Activated CD4-positive, CD25-positive, alpha-beta regulatory T cell treated with anti-CD3 and anti-CD28 coated beads, Interleukin-2, amount 50 U/mL, for 16 hours (primary cell): ENCODE data around the gene TTLL1.

Source experiments
- DNase-seq: peaks from one replicate; pipeline ENCODE4 v3.0.0-alpha.2; 2020; ENCODE audit warnings: low read depth, low spot score

TTLL1 gene

DNA sequence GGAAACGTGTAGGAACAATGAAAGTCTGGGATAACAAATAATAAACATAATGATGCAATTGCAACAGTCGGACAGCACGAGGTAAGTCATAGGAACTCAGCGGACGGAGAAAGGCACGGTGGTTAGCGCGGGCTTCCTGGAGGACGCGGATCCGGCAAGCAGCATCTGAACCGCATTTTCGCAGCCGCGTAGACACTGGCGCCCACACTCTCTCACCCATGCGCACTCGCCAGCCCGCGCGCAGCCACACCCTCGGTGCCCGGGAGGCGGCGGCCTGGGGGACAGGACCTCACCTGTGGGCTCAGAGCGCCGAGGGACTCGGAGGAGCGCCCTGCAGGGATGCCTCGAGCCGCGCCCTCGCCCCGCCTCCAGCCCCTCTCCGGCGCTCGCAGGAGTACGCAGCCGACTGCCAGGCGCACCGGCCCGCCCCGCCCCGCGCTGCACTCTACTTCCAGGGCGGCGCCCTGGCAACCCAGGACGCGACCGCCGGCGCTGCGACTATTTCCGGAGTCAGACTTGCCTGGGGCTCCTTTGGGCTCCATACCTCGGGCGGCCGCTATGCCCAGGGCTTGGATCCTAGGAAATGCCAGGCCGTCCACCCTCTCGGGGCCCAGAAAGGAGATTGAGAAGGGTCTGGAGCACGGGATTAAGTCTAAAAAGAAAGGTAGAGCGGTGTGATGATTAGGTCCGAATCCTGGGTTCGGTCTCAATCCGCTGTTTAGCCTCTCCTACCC lies at the start of gene TTLL1:
Gene TTLL1 (minus strand): TSS at position 408 of the 734 bp plus-strand sequence. CDS start 13,805 bp downstream, outside the sequence.
- peak; percentile 76 for DNase-seq

DNA sequence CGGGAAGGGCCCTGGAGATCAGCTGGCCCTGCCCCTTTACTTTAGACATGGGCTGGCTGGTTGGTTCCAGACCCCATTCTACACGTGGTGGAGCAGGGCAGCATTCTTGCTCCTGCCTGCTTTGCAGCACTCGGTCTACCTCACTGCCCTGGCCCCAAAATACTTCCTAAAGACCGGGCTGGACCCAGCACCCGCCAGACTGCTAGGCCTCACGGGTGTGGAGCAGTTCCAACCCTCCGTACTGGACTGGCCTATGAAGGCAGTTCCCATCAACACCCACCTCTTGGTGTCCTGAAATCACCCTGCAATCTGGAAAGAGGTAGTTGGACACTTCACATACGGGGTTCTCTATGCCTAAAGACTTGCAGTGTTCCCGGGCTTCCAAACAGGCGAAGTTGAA lies 47.6 kb upstream of the TTLL1 start:
- DNase-seq, result no peak

DNA sequence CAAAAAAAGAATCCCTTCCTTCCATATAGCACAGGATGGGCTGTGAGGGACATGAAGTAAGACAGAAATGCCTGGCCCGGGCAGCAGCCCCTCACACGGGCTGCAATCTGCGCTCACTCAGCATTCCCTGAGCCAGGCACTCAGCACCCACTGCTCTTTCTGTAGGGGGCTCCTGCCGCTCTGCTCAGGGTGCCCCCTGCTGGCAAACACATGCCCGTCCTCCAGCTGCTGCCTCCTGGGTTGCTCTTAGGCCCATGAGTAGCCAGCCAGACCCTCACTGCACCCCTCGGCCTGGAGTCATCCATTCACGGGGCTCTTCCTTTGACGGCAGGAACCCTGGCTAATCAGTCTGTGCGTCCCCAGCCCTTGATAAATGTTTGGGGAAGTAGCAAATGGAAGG lies 47.1 kb upstream of the TTLL1 start:
- no peak for DNase-seq

DNA sequence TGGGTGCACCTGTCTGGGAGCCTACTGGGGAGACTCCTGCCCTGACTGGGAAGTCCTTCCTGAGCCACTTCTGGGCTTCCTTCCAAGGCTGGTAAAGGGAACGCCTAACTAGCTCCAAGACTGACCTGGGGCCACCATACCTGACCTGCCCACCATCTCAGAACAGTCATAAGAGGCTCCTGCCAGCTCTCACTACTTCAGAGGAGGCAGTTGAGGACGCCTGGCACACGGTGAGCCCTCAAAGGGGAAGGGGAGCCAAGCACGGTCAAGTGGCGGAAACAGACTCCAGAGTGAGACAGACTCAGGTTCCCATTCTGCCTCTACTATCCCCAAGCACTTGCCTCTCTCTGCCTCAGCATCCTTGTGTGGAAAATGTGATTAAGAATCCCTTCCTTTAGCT lies 46.4 kb upstream of the TTLL1 start:
- DNase-seq, result no peak

DNA sequence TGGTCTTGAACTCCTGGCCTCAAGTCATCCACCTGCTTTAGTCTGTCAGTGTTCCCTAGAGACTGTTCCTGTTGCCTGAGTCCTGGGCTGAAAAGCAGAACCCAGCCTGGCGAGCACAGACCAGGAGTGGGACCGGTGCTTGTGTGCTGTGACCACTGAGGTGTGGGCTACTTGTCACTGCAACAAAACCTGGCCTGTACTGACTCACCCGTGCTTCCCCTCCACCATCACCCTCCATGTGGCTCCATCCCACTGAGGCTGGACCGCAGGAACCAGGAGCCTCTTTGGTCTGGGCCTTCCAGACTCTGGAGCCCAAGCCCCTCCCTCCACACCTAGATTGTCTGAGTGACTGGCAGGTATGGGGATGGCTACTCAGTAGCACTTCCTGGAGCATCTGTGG lies 45.4 kb upstream of the TTLL1 start:
- DNase-seq, result no peak

DNA sequence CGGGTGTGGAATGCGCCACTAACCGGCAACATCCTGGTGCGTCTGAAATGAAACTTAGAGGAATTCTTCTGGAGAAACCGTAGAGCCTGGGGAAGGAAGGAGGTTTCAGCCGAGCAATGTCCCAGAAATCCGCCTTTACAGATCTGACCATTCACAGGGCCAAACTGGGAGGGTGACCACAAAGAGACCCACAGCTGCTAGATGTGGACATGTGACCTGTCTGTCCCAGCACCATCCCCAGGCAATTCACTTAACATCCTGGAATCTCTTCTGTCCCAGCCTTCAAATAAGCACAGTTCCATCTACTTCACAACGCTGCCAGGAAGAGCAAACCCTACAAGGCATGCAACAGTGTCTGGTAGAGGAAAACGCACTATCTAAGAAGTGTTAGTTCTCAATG lies 44.2 kb upstream of the TTLL1 start:
- DNase-seq, result no peak

DNA sequence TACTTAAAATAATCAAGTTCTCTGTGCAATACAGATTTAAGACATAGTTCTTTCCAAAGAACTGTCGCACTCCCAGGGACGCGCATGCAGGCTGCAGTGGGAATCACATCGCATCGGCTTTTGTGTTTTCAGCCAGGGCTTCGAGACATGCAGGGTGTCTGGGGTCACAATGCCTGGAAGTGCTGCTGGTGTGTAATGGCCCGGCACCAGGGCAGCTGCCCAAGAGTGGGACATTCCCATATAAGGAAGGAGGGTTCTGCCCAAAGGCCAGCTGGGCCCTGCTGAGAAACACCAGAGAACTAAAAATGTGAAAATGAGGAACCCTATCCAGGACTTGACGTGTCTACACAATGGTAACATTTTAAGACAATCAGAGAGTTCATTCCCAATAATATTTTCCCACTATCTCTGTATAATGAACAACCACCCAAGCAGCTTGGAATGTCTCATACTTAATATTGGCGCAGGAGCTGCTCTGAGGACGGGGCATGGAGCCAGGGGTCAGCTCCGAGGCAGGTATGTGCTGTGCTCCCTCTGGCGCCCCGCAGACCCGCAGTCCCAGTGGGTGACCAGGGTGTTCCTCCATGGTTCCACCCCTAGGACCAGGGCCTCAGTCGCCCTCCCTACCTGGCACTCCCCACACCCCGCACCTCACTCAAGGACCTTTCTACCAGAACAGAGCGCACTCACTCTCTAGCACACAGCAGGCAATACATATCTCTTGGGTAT lies 42.7 kb upstream of the TTLL1 start:
- no peak for DNase-seq

DNA sequence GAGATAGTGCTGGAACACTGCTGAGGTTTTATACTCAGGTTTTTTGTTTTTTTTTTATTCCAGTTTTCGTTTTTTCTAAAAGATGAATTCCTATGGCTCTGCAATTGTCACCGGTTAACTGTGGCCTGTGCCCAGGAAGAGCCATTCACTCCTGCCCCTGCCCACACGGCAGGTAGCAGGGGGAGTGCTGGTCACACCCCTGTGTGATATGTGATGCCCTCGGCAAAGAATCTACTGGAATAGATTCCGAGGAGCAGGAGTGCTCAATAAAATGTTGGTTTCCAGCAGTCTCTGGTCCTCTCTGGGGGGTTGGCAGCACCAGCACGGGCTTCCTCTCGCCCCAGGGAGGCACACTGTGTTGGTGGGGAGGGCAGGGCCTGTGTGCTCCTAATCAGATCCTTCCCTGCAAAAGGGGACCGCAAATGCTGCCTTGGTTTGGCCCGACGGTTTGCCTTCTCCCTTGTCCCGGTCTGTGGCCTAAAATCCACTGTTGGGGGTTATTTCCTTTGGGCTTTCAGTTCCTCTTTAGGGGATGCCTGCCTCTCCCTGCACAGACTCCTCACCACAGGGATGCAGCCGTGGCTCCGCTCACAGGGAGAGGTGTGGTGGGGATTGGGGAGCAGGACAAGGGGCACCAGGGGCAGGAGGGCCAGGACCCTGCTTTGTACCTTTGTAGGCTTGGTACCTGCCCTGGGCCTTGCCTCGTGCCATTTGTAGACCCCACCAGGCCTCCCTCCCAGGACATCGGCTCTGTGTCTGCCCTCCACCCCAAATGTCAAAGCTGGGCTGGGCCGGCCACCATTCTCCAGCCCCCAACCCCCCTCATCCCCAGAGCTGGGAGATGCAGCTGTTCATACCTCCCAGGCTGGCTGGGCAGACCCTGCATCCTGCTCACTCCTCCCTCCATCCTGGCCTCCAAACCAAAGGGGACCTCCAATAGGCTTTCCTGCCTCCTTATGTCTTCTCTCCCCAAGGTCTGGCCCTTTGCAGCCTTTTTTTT lies 40.5 kb upstream of the TTLL1 start:
- DNase-seq, result no peak

DNA sequence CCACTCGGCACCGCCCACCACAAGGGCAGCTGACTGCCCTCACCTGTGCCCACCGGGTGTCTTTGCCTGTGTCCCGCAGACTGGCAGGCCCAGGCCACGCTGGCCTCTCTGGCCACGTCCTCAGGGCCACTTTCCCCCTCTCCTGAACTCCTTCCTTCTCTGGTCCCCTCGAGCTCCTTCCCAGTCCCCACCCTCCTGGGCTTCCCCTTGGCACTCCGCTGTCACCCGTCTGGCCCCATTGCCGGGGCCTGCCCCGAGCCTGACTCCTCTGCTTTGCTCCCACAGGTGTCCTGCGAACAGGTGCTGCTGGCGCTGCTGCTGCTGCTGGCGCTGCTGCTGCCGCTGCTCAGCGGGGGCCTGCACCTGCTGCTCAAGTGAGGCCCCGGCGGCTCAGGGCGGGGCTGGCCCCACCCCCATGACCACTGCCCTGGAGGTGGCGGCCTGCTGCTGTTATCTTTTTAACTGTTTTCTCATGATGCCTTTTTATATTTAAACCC lies 39.8 kb upstream of the TTLL1 start:
- DNase-seq, result no peak

DNA sequence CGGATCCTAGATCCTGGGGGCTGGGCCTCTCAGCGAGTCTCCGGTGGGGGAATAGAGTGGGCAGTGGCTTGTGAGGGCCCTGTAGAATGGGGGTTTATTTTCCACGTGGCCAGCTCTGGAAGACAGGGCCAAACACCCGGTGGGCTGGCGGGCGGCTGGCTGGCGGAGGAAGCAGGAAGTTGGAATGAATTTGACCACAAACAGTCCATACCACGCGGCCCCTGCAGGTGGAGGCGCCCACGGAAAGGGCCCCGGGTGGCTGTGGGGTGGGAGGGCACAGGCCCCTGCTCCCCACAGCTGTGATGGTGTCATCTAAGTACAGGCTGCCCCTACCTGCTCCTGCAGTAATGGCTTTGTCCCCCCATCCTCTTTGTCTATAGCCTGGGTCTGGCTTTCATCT lies 38.9 kb upstream of the TTLL1 start:
- no peak for DNase-seq

DNA sequence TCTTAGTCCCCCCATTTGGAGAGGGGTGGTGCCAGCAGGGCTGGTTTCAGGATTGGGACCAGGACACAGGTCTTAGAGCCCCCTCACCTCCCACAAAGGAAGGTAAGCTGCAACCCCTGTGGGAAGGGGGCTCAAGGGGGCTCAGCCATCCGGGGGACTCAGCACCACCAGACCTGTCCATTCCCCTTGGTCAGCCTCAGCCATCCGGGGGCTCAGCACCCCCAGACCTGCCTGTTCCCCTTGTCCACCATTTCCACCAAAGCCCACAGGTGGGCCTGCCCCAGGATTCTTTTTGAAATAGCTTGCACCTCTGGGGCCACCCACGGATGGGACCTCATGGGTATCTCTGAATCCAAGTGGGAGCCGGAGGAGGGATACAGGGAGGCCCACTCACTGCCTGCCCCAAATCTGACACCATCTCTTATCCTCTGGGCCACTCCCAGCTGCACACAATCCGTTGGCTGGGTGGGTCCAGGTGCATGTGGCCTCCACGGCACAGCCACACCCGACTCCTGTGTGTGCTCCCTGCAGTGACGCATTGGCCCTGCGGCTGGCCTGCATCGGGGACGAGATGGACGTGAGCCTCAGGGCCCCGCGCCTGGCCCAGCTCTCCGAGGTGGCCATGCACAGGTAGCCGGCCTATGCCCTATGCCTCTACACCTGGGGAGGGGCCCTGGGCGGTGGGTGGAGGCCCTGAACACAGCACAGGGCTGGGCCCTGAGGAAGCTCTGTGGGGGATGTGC lies 38.1 kb upstream of the TTLL1 start:
- no peak for DNase-seq

DNA sequence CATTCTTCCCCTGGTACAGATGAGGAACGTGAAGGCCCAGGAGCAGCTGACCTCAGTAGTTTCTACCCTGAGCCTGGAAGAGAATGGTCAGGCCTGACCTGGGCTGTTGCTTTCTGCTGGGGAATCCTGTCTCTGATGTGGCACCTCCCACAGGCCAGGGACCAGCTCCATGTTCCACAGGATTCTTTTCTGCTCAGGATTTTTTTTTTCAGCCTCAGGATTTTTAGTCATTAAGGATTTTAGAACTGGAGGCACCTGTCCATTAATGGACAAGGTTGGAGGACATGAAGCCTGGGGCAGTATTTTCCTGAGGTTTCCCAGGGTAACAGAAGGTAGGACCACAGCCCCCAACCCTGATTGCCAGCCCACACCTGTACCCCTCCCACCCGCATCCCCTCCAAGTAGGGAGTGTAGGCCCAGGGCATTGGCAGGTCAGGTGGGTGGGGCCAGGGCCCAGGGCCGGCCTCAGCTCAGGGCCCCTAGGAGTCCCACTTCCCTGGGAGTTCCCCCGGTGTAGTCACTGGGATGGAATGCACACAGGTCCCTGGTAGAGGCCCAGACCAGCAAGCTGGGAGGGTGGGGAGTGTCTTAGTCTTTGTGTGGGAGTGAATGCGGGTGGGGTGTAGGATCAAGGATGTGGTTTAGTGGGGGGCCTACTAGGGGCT lies 37.4 kb upstream of the TTLL1 start:
- DNase-seq, result no peak

DNA sequence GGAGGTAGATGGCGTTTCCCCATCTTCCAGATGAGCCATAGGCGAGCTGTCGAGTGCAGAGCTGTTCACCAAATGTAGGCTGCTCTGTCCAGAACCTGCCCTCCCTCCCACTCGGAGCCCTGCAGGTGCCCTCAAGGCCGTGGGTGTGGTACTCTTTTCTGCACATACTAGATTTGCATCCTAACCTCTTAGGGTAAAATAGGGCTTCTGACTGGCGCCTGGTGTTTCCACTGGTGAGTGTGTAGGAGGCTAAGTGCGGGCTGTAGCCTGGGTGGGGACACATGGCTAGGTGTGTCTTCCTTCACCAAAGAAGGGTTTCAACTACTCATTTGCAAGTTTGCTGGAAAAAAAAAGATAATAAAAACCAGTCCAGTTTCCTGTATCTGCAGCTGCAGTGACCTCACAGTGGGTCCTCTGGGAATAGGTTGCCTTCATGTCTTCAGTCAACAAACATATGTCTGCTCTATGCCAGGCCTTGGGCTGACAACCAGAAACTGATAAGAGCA lies 29.8 kb upstream of the TTLL1 start:
- no peak for DNase-seq

DNA sequence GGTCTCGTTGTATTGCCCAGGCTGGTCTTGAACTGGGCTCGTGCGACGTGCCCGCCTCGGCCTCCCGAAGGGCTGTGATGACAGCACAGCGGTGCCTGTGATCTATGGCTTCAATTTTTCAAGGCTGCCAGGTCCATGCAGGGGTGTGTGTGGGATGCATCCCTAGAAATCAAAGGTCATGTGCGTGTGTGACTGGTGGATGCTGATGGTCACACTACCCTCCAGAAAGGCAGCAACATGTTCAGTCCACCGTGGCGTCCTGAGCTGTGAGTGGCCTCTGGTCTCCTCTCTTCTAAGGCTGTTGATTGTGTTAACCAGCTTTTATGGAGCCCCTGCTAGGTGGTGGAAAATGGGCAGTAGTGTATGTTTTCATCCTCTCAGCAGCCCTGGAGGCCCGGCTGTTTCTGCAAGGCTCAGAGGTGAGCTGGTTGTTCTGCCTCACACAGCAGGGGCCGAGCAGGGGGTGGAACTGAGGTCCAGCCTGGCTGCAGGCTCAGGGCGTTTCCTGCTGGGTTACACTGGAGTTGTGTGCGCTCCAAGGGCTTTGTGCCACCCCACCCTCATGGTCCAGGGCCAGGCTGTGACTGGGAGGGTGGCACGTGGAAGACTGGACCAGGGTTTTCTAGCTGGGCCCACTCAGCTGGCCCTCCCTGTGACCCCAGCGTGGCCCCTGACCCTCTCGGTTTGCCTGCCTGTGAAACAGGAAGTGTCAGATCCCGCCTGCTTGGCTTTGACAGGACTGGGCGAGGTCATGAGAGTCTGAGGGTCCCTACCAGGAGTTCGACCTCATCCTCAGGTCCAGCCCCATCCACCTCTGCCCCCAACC lies 29.0 kb upstream of the TTLL1 start:
- DNase-seq, result no peak

DNA sequence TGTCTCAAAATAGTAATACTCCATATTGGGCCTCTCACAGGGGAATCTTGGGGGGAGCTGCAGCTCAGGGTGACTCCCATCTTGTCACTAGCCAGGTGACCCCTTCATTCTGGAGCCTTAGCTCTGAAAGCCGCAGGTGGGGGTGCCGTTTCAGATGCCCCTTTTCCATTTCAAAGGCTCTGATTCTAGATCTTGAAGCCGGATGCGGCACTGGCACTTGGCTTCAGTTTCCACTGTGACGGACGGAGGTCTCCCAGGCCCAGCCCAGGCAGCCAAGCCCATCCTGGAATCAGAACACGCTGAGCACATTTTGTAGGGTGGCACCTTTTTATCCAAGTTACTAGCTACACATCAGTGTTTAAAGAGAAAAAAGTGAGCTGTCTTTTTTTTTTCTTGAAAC lies 27.7 kb upstream of the TTLL1 start:
- DNase-seq, result no peak

DNA sequence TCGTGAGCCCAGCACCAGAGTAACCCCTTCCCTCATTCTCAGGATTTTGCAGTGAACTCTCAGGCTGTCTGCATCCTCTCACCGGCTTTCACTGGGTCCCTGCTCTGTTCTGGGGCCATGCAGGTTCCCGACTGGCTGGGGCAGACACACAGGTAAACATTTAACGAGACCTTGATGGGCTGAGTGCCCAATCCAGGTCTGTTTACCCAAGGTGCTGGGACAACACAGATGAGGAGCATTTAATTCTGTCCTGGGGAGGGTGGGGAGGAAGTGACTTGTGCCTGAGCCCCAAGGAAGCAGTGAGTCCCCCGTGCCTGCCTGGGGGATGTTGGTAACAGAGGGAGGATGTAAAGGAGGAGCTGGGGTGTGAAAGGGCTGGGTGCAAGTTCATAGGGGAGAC lies 25.8 kb upstream of the TTLL1 start:
- DNase-seq, result no peak

DNA sequence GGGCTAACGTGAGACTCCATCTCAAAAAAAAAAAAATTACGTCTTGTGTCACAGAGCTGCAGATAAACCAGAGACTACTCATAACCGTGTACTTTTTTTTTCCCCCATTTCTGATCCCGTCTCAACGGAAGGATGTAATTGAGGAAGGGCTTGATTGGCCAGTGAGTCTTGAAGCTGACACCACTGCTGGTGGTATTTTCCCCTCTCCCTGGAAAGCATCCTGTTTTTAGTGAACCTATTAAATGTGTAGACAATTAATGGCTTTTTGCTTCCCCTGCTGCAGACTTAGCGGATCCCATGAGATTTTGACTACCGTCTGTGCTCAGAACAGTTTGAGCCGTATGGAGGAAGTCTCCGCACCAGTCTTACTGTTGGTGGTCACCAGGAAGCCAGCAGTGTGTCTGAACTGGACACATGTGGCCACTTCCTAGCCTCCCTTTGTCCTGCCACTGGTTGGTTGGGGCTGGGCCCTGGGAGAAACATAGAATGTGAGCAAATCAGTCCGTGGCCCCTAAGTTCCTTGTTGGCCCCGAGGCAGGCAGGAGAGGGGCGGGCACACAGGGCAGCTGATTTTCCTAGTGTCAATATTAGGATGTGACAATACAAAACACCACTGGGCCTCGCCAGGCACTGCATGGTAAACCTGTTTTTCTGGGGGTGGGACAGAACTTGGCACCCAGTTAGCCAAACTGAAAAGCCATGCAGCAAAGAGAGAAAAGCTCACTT lies 24.5 kb upstream of the TTLL1 start:
- DNase-seq, result no peak

DNA sequence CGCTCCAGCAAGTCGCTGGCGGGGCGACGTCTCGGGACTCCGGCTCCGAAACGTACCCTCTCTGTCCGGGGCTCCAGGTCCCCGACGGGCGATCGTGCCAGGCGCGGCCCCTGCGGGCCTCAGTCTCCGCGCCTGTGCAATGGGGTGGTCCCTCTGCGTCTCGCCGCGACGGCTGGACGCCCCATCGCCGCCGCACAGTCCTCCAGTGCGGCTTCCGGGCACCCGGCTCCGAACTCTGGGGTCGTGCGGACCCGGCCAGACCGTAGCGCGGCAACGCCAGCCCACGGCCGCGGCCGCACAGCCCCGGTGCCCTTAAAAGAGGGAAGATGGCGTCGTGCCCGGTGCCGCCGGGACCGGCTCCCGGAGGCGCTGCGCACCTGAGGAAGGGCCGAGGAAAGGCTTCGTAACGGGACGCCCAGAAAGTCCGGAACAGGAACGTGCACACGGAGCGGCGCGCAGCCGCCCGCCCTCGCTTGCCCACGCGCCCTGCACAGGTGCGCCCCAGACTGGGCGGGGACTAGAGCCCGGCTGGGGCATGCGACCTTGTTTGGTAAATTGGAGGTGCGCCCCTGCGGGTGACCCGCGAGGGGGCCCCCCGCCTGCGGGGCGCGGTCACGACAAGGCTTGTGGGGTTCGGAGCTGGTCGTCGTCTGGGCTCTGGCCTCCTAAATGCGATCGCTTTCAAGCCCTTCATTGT lies 21.9 kb upstream of the TTLL1 start:
- DNase-seq, result no peak
